Kidney capillary endothelial cell (primary cell): ENCODE measurements around the gene ZCCHC24.
"Not testable (repeated sequence)": the region's sequence is repeated elsewhere in the genome, so short reads cannot be mapped to it uniquely, and the experiment has no call there.

ENCODE experiments used
- DNase-seq: peaks from one replicate; pipeline ENCODE4 v3.0.0-alpha.2; 2018; ENCODE audit warnings: low spot score

The ZCCHC24 gene

GRCh38 chr10:79346012-79346340 is 99.4 kb downstream of the ZCCHC24 start:
- DNase-seq, result no peak

DNA sequence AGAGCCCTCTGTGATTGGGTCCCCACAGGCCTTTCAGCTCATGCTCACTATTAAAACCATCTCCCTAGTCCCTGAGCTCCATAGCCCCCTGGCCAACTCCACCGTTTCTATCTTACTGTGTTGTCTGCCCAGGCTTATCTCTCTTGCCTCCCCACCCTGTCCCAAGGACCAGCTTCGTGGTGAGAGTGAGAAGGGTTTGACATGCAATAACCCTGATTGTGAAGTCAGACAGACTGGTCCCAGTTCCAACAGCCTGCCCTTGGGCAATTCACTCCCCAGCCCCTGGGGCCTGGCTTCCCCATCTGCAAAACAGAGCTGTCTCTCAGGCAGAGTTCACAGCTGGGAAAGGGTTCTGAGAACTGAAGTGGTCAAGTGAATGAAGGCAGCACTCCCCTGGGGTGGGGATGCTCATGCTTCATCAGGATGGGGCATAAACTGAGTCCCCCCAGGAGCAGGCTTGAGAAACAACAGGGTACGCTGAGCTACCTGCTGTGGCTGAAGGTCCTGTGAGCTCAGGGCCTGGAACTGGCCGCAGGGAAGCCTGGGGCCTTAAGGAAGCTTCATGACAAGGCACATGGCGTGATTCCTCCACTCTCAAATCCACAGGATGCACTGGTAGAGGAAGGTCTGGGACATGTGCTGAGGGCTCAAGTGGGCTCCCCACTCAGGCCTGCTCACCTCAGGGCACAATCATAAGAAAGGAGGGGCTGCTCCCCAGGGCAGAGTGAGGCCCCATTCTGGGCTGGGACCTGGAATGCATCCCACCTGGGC is 100.0 kb downstream of the ZCCHC24 start:
- DNase-seq, result no peak

DNA sequence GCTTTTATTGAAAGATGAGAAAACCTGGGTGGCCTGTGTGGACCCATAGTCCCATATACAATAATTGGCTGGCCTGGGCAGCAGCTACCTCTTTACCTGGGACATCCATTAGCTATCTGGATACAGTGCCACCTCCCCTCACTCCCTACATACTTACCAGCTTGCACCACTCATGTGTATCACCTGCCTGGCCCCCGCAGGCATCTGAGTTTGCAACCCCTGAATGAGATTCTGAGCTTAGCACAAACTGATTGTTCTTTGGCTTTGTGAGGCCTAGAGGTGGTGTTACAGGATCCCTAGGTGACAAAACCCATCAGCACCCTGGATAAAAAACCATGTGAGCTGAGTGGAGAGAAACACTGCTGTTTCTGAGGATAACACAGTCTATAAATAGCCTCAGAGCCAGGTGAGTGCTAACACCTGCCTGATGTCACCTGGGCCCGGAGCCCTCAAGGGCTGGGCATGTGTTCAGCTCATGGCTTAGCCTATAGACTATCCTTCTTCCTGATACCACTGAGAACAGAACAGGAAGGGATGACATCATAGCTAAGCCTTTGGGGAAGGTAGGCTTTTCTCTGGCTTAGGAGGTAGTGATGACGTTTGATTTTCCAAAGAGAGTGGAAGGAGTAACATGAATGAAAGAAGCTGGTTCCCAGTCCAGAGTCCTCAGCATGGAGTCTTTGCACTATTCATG is 100.8 kb downstream of the ZCCHC24 start:
- no peak for DNase-seq

GRCh38 chr10:79342811-79343561 is 102.4 kb downstream of the ZCCHC24 start:
- DNase-seq, result no peak

GRCh38 chr10:79342295-79342761 is 103.1 kb downstream of the ZCCHC24 start:
- DNase-seq, result no peak

GRCh38 chr10:79340646-79341244 is 104.7 kb downstream of the ZCCHC24 start:
- no peak for DNase-seq

- no peak for DNase-seq
Measured at GRCh38 chr10:79339266-79339665, 106.2 kb downstream of the ZCCHC24 start.

DNA sequence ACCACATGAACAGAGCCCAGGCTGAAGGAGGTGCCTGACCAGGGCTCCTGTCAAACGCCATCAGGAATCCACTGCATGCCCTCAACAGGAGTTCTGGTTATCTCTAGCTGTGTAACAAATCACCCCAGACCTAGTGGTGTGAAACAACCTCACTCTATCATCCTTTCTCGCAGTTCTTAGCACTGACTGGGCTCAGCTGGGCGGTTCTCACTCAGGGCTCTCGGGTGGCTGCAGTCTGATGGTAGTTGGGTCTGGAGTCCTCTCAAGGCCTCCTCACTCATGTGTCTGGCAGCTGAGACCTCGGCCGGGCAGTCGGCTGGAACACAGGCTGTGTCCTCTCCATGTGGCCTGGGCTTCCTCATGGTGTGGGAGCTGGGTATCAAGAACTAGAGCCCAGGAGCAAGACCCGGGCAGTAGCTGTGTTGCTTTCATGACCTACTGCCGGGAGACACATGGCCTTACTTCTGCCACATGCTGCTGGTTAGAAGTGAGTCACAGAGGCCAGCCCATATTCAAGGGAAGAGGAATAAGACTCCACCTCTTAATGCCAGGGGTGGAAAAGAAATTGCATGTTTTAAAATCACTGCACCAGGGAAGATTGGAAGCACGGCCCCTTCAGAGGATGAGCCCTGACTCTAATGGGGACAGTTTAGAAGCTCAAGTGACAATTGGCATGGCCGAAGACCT is 107.5 kb downstream of the ZCCHC24 start:
- not testable (repeated sequence) for DNase-seq

DNA sequence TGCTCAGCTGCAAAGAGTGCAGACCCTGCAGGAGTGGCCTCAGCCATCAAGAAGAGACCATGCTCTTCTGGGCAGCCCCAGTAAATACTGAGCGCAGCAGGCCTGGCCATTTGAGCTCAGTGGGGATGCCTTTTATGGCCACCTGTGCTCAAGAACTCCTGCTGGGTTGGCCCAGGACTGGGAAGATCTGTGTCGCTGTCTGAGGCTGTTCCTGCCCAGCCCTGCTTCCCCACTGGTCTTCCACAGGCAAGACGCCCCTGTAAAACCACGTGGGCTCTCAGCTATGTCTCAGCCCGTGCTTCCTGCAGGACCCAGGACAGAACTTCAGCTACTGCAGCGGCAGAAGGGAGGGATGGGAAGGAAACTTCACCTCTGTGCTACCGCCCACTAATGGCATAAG is 108.7 kb downstream of the ZCCHC24 start:
- no peak for DNase-seq

DNA sequence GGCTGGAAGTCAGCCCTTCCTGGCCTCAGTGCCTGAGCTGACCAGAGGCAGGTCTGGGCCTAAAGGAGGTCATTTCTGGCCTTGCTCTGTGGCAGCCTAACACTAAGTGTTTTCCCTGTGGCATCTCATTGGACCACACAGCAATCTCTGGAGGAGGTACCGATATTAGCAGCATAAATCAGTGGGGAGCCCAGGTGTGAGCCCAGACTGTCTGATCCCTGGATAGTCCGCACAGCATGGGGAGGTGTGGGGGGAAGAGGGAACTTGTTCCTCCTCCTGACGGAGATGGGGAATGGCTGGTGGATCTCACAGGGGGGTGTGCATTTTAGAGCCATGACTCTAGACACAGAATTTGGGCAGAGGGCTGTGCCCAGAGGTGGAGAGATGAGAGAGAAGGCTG is 109.1 kb downstream of the ZCCHC24 start:
- no peak for DNase-seq

- no peak for DNase-seq
Measured at GRCh38 chr10:79335470-79336235, 109.8 kb downstream of the ZCCHC24 start.

- no peak for DNase-seq
Measured at GRCh38 chr10:79335094-79335469, 110.3 kb downstream of the ZCCHC24 start.

GRCh38 chr10:79334573-79334972 is 110.9 kb downstream of the ZCCHC24 start:
- no peak for DNase-seq

GRCh38 chr10:79333513-79333912 is 111.9 kb downstream of the ZCCHC24 start:
- no peak for DNase-seq

- not testable (repeated sequence) for DNase-seq
Measured at GRCh38 chr10:79332610-79333315, 112.7 kb downstream of the ZCCHC24 start.
